HG03469 (cell line): ENCODE data around the gene AARSD1.
"Not testable (repeated sequence)": the region's sequence is repeated elsewhere in the genome, so short reads cannot be mapped to it uniquely, and the experiment has no call there.

Source experiments
- ATAC-seq: cut with Tn5 transposase; IDR thresholded peaks from one replicate; pipeline ENCODE4 v1.9.1; 2021; ENCODE audit warnings: mild to moderate bottlenecking, moderate library complexity, moderate number of reproducible peaks; ENCODE audit not compliant: unreplicated experiment

Gene AARSD1

GRCh38 chr17:42922294-42922693 lies 42.0 kb downstream of the AARSD1 start:
- ATAC-seq, result no peak

- no peak for ATAC-seq
These were observed 43.3 kb downstream of the AARSD1 start for GRCh38 chr17:42920922-42921321.

GRCh38 chr17:42920106-42920900 lies 44.0 kb downstream of the AARSD1 start:
- no peak for ATAC-seq

GRCh38 chr17:42919522-42920077 lies 44.7 kb downstream of the AARSD1 start:
- not testable (repeated sequence) for ATAC-seq

- ATAC-seq, result no peak
These were observed 45.2 kb downstream of the AARSD1 start for GRCh38 chr17:42918902-42919521.

GRCh38 chr17:42917236-42917603 lies 47.0 kb downstream of the AARSD1 start:
- ATAC-seq, result no peak

- not testable (repeated sequence) for ATAC-seq
These were observed 47.6 kb downstream of the AARSD1 start for GRCh38 chr17:42916388-42917235.

GRCh38 chr17:42915288-42915687 lies 49.0 kb downstream of the AARSD1 start:
- ATAC-seq, result not testable (repeated sequence)

- ATAC-seq, result no peak
These were observed 50.2 kb downstream of the AARSD1 start for GRCh38 chr17:42913981-42914617.

- ATAC-seq, result no peak
These were observed 50.7 kb downstream of the AARSD1 start for GRCh38 chr17:42913522-42913921.

- no peak for ATAC-seq
These were observed 55.2 kb downstream of the AARSD1 start for GRCh38 chr17:42908872-42909700.

- no peak for ATAC-seq
These were observed 57.3 kb downstream of the AARSD1 start for GRCh38 chr17:42906772-42907446.

- no peak for ATAC-seq
These were observed 60.2 kb downstream of the AARSD1 start for GRCh38 chr17:42904110-42904469.

GRCh38 chr17:42901535-42902229 lies 62.6 kb downstream of the AARSD1 start:
- ATAC-seq, result no peak
